HepG2 (cell line): Measurements from ENCODE around the gene UCP1. TPM values are rescaled to one million over a fixed set of nuclear protein-coding genes. Genes with fewer than 3 reads are reported as not detected.

ENCODE experiments used
- ARHGAP35 ChIP-seq: sonication (generic); formaldehyde crosslinking; IDR thresholded peaks from 2 replicates; pipeline ENCODE4 v1.9.0; 2022; ENCODE audit warnings: mild to moderate bottlenecking, inconsistent platforms, moderate library complexity, missing genetic modification reagents, borderline replicate concordance
- CSRNP1 ChIP-seq: sonication (generic); formaldehyde crosslinking; IDR thresholded peaks from 2 replicates; pipeline ENCODE4 v1.8.1; 2023; ENCODE audit warnings: mild to moderate bottlenecking, missing genetic modification reagents
- CSRNP2 ChIP-seq: sonication (generic); formaldehyde crosslinking; conservative IDR thresholded peaks from 2 replicates; pipeline ENCODE4 v1.8.0; 2022; ENCODE audit warnings: low read depth, missing genetic modification reagents
- FOXK1 ChIP-seq: sonication (generic); formaldehyde crosslinking; IDR thresholded peaks from 2 replicates; pipeline ENCODE4 v1.4.0; 2020; ENCODE audit warnings: low read depth, missing genetic modification reagents, borderline replicate concordance
- GPN1 ChIP-seq: sonication (generic); formaldehyde crosslinking; IDR thresholded peaks from 2 replicates; pipeline ENCODE4 v1.5.1; 2020; ENCODE audit warnings: missing genetic modification reagents, borderline replicate concordance
- IRX3 ChIP-seq: sonication (generic); formaldehyde crosslinking; IDR thresholded peaks from 2 replicates; pipeline ENCODE4 v1.8.1; 2023; ENCODE audit warnings: mild to moderate bottlenecking, low read depth, missing genetic modification reagents, borderline replicate concordance
- KLF12 ChIP-seq: sonication (generic); formaldehyde crosslinking; IDR thresholded peaks from 2 replicates; pipeline ENCODE4 v1.4.0; 2020; ENCODE audit warnings: missing genetic modification reagents, borderline replicate concordance
- TSC22D2 ChIP-seq: sonication (generic); formaldehyde crosslinking; IDR thresholded peaks from 2 replicates; pipeline ENCODE4 v1.5.1; 2020; ENCODE audit warnings: missing genetic modification reagents, mild to moderate bottlenecking, borderline replicate concordance
- ZNF407 ChIP-seq: sonication (generic); formaldehyde crosslinking; IDR thresholded peaks from one replicate; pipeline ENCODE4 v1.5.1; 2020; ENCODE audit warnings: mild to moderate bottlenecking, missing genetic modification reagents; ENCODE audit errors: not compliant biosample characterization
- ZNF879 ChIP-seq: sonication (generic); formaldehyde crosslinking; IDR thresholded peaks from 2 replicates; pipeline ENCODE4 v1.8.1; 2023; ENCODE audit warnings: missing genetic modification reagents
- polyA plus RNA-seq, 8 experiments: library from polyadenylated mRNA; depleted of rRNA in 3 of 8; stranded (reverse) in 7 of 8; unstranded in 1 of 8; fragments of >200 nt; fragmentation: Illumina TruSeq in 4 of 8; extraction: Trizol in 4 of 8; gene quantifications; 2 replicates each; pipeline versions ENCODE4 v1.2.1 to v1.2.3, GENCODE V29; 2011 to 2016; ENCODE audit warnings: low read depth in 4 of 8, missing spikeins in 1 of 8, mixed read lengths in 1 of 8; ENCODE audit not compliant: insufficient read depth in 1 of 8
- total RNA-seq, 5 experiments: library from RNA; depleted of rRNA; stranded (reverse); fragments of >200 nt; fragmentation: Illumina TruSeq; extraction: Trizol; gene quantifications; 2 replicates each; pipeline ENCODE4 v1.2.3, GENCODE V29; 2016; ENCODE audit warnings: low read depth in 1 of 5
- TF ChIP-seq, protein P1 (sequence below): sonication (generic); formaldehyde crosslinking; IDR thresholded peaks from 2 replicates; pipeline ENCODE4; 2020; ENCODE audit warnings: missing genetic modification reagents, mild to moderate bottlenecking, borderline replicate concordance
- TF ChIP-seq, protein P2 (sequence below): sonication (generic); formaldehyde crosslinking; IDR thresholded peaks from 2 replicates; pipeline ENCODE4 v1.4.0; 2020; ENCODE audit warnings: mild to moderate bottlenecking, missing genetic modification reagents

The UCP1 gene
- total and polyA plus RNA-seq, 2 of the 13 experiments (the other 11 are each of a cell fraction or from before 2014, with no cell fraction given): 0.11 TPM

- TF ChIP-seq, protein P1, sequence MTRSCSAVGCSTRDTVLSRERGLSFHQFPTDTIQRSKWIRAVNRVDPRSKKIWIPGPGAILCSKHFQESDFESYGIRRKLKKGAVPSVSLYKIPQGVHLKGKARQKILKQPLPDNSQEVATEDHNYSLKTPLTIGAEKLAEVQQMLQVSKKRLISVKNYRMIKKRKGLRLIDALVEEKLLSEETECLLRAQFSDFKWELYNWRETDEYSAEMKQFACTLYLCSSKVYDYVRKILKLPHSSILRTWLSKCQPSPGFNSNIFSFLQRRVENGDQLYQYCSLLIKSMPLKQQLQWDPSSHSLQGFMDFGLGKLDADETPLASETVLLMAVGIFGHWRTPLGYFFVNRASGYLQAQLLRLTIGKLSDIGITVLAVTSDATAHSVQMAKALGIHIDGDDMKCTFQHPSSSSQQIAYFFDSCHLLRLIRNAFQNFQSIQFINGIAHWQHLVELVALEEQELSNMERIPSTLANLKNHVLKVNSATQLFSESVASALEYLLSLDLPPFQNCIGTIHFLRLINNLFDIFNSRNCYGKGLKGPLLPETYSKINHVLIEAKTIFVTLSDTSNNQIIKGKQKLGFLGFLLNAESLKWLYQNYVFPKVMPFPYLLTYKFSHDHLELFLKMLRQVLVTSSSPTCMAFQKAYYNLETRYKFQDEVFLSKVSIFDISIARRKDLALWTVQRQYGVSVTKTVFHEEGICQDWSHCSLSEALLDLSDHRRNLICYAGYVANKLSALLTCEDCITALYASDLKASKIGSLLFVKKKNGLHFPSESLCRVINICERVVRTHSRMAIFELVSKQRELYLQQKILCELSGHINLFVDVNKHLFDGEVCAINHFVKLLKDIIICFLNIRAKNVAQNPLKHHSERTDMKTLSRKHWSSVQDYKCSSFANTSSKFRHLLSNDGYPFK (CRISPR knock-in tag): no peak
- TF ChIP-seq CSRNP2 (no peak), ARHGAP35 (CRISPR knock-in tag) (no peak), GPN1 (CRISPR knock-in tag) (no peak), CSRNP1 (CRISPR knock-in tag) (no peak), ZNF879 (CRISPR knock-in tag) (no peak), IRX3 (CRISPR knock-in tag) (no peak), KLF12 (CRISPR knock-in tag) (no peak), TSC22D2 (CRISPR knock-in tag) (no peak), FOXK1 (CRISPR knock-in tag) (no peak), ZNF407 (CRISPR knock-in tag) (no peak)
- TF ChIP-seq, protein P2, sequence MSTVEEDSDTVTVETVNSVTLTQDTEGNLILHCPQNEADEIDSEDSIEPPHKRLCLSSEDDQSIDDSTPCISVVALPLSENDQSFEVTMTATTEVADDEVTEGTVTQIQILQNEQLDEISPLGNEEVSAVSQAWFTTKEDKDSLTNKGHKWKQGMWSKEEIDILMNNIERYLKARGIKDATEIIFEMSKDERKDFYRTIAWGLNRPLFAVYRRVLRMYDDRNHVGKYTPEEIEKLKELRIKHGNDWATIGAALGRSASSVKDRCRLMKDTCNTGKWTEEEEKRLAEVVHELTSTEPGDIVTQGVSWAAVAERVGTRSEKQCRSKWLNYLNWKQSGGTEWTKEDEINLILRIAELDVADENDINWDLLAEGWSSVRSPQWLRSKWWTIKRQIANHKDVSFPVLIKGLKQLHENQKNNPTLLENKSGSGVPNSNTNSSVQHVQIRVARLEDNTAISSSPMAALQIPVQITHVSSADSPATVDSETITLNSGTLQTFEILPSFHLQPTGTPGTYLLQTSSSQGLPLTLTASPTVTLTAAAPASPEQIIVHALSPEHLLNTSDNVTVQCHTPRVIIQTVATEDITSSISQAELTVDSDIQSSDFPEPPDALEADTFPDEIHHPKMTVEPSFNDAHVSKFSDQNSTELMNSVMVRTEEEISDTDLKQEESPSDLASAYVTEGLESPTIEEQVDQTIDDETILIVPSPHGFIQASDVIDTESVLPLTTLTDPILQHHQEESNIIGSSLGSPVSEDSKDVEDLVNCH (CRISPR knock-in tag): no peak
These were observed 39.3 kb downstream of the UCP1 start (continued) for GRCh38 chr4:140529434-140529833.
